A673 (cell line): Measurements from ENCODE around the gene PFKL. TPM values are rescaled to one million over a fixed set of nuclear protein-coding genes. Genes with fewer than 3 reads are reported as not detected.

ENCODE experiments used
- BruUV-seq: library from RNA; stranded (reverse); fragments of 400-500 nt; replicated peaks from 2 replicates; lab custom pipeline; 2021; lab: Mats Ljungman, UMichigan
- CTCF ChIA-PET: fragments of 300-600 bp; sonication (Branson Sonifier 250); formaldehyde crosslinking; loops from one replicate; lab custom pipeline; 2022; ENCODE audit warnings: antibody characterized with exemption; lab: Charles Lee
- POLR2A ChIA-PET: fragments of 300-600 bp; sonication (Branson Sonifier 250); formaldehyde crosslinking; loops from one replicate; lab custom pipeline; 2022; ENCODE audit warnings: antibody characterized with exemption; ENCODE audit not compliant: low non-redundant PET; lab: Charles Lee
- DNase-seq: peaks from one replicate; pipeline ENCODE4 v3.0.0-alpha.2; 2015; ENCODE audit warnings: low spot score
- H3K27ac ChIP-seq: fragments of 200-600 bp; sonication (generic); 2 replicates; pipeline ENCODE4 v1.5.1; 2016; ENCODE audit warnings: mixed run types, low read depth, mild to moderate bottlenecking, mixed read lengths, antibody characterized with exemption, low read length; ENCODE audit not compliant: poor library complexity, severe bottlenecking
- H3K27me3 ChIP-seq: fragments of 200-600 bp; sonication (generic); replicated peaks from 2 replicates; pipeline ENCODE4 v1.6.1; 2017; ENCODE audit warnings: mixed run types, low read depth, mild to moderate bottlenecking, mixed read lengths, antibody characterized with exemption, low read length; ENCODE audit not compliant: insufficient read depth, poor library complexity
- H3K36me3 ChIP-seq: fragments of 200-600 bp; sonication (generic); 2 replicates; pipeline ENCODE4 v1.6.1; 2016; ENCODE audit warnings: mixed run types, mild to moderate bottlenecking, mixed read lengths, antibody characterized with exemption, low read length; ENCODE audit not compliant: insufficient read depth, poor library complexity, severe bottlenecking
- H3K4me1 ChIP-seq: fragments of 200-600 bp; sonication (generic); 2 replicates; pipeline ENCODE4 v1.6.1; 2017; ENCODE audit warnings: mixed run types, mild to moderate bottlenecking, mixed read lengths, antibody characterized with exemption, low read length; ENCODE audit not compliant: insufficient read depth, poor library complexity, severe bottlenecking
- H3K4me3 ChIP-seq: fragments of 200-600 bp; sonication (generic); 2 replicates; pipeline ENCODE4 v1.5.1; 2016; ENCODE audit warnings: low read depth, mixed run types, mild to moderate bottlenecking, mixed read lengths, low read length; ENCODE audit not compliant: poor library complexity, severe bottlenecking
- H3K9me3 ChIP-seq: fragments of 200-600 bp; sonication (generic); 2 replicates; pipeline ENCODE4 v1.6.1; 2016; ENCODE audit warnings: mixed run types, low read depth, mild to moderate bottlenecking, mixed read lengths, antibody characterized with exemption, low read length; ENCODE audit not compliant: poor library complexity, severe bottlenecking
- CTCF ChIP-seq: fragments of 300-800, 200-600 bp; sonication (generic); conservative IDR thresholded peaks from 2 replicates; pipeline ENCODE4 v1.5.1; 2017; ENCODE audit warnings: low read depth, mild to moderate bottlenecking, antibody characterized with exemption, low read length, moderate library complexity, mixed read lengths
- EZH2 ChIP-seq: fragments of 200-600 bp; sonication (generic); IDR thresholded peaks from 2 replicates; pipeline ENCODE4 v1.6.1; 2017; ENCODE audit warnings: borderline replicate concordance, low read depth, mild to moderate bottlenecking, mixed read lengths, antibody characterized with exemption, low read length; ENCODE audit not compliant: poor library complexity, severe bottlenecking
- intact Hi-C: fragments of 100-400 bp; cut with micrococcal nuclease; formaldehyde crosslinking; loops from one replicate; pipeline ENCODE4 v1.10.0; 2022; ENCODE audit not compliant: unreplicated experiment
- total RNA-seq: library from RNA; stranded (reverse); gene quantifications from 2 replicates; pipeline ENCODE4 v1.2.3, GENCODE V29; 2021

Gene PFKL
- total RNA-seq, 1 experiment from 2014 or later: 112 TPM

- Histone ChIP-seq H3K9me3 (no peaks in the 10 kb centered on the region), H3K4me3 (no peak overlapping the region), H3K36me3 (peaks cover 17% of the 10 kb centered on the region), H3K27me3 (no peaks in the 10 kb centered on the region), H3K4me1 (no peaks in the 10 kb centered on the region), H3K27ac (no peak overlapping the region)
- POLR2A ChIA-PET: no interaction called here
- TF ChIP-seq EZH2 (no peak), CTCF (no peak)
- intact Hi-C loops: no loop called here
- TSS peak; percentile 59 for BruUV-seq
- CTCF ChIA-PET: no interaction called here
- DNase-seq: no peak
These were observed 27.1 kb downstream of the PFKL start for GRCh38 chr21:44326716-44327602.

GRCh38 chr21:44327603-44327974 is 27.7 kb downstream of the PFKL start:
- CTCF ChIA-PET: no interaction called here
- TF ChIP-seq EZH2: no peak
- TF ChIP-seq CTCF: no peak
- Histone ChIP-seq H3K27me3 (no peaks in the 10 kb centered on the region), H3K27ac (no peak overlapping the region), H3K4me1 (no peaks in the 10 kb centered on the region), H3K36me3 (peaks cover 15% of the 10 kb centered on the region), H3K4me3 (no peak overlapping the region), H3K9me3 (no peaks in the 10 kb centered on the region)
- no TSS peak for BruUV-seq
- POLR2A ChIA-PET: no interaction called here
- intact Hi-C loops: no loop called here
- DNase-seq: no peak

- POLR2A ChIA-PET: no interaction called here
- peaks cover 15% of the 10 kb centered on the region for H3K36me3 ChIP-seq
- TF ChIP-seq EZH2: no peak
- no peak for TF ChIP-seq CTCF
- no peak overlapping the region for H3K4me3 ChIP-seq
- CTCF ChIA-PET: no interaction called here
- H3K27me3 ChIP-seq: no peaks in the 10 kb centered on the region
- intact Hi-C loops: no loop called here
- H3K4me1 ChIP-seq: no peaks in the 10 kb centered on the region
- no peak for DNase-seq
- no peak overlapping the region for H3K27ac ChIP-seq
- no TSS peak for BruUV-seq
- H3K9me3 ChIP-seq: no peaks in the 10 kb centered on the region
These were observed 28.5 kb downstream of the PFKL start for GRCh38 chr21:44328242-44328895.
